ENCODE results near the gene MAN1A1.

Gene MAN1A1

GRCh38 chr6:119255492-119255891 lies 94.1 kb downstream of the MAN1A1 start:
- no peak overlapping the region for H3K4me3 ChIP-seq (replicated peaks; ENCODE audit: low read depth, low read length)
- TF ChIP-seq CTCF (IDR thresholded peaks at IDR 0.05; ENCODE audit: low read depth, low read length, missing control alignments): no peak

GRCh38 chr6:119250036-119250435 lies 99.5 kb downstream of the MAN1A1 start:
- H3K4me3 ChIP-seq (replicated peaks; ENCODE audit: low read depth, low read length): no peak overlapping the region
- DNase-seq (ENCODE audit: extremely low read depth, low read depth): no peak
- TF ChIP-seq CTCF (IDR thresholded peaks at IDR 0.05; ENCODE audit: low read depth, low read length, missing control alignments): no peak

More at GRCh38 chr6:119255492-119255891, 94.1 kb downstream of the MAN1A1 start:
- no peak for DNase-seq (ENCODE audit: extremely low read depth, low read depth)

GRCh38 chr6:119249319-119249718 lies 100.2 kb downstream of the MAN1A1 start:
- no peak for DNase-seq (ENCODE audit: extremely low read depth, low read depth)
- no peak overlapping the region for H3K4me3 ChIP-seq (replicated peaks; ENCODE audit: low read depth, low read length)
- no peak for TF ChIP-seq CTCF (IDR thresholded peaks at IDR 0.05; ENCODE audit: low read depth, low read length, missing control alignments)

GRCh38 chr6:119247504-119247903 lies 102.1 kb downstream of the MAN1A1 start:
- no peak for DNase-seq (ENCODE audit: extremely low read depth, low read depth)
- no peak for TF ChIP-seq CTCF (IDR thresholded peaks at IDR 0.05; ENCODE audit: low read depth, low read length, missing control alignments)
- no peak overlapping the region for H3K4me3 ChIP-seq (replicated peaks; ENCODE audit: low read depth, low read length)

GRCh38 chr6:119243657-119244056 lies 105.9 kb downstream of the MAN1A1 start:
- no peak for DNase-seq (ENCODE audit: extremely low read depth, low read depth)
- no peak for TF ChIP-seq CTCF (IDR thresholded peaks at IDR 0.05; ENCODE audit: low read depth, low read length, missing control alignments)
- H3K4me3 ChIP-seq (replicated peaks; ENCODE audit: low read depth, low read length): no peak overlapping the region

- H3K4me3 ChIP-seq (replicated peaks; ENCODE audit: low read depth, low read length): no peak overlapping the region
- no peak for TF ChIP-seq CTCF (IDR thresholded peaks at IDR 0.05; ENCODE audit: low read depth, low read length, missing control alignments)
- no peak for DNase-seq (ENCODE audit: extremely low read depth, low read depth)
Measured at GRCh38 chr6:119243037-119243436, 106.5 kb downstream of the MAN1A1 start.

Measured in HFF-Myc (cell line).